HG03354 (cell line): Measurements from ENCODE around the gene CMIP.

Experiments
- ATAC-seq: cut with Tn5 transposase; IDR thresholded peaks from one replicate; pipeline ENCODE4 v1.9.1; 2021; ENCODE audit warnings: mild to moderate bottlenecking; ENCODE audit not compliant: unreplicated experiment, poor library complexity, severe bottlenecking

Gene CMIP

DNA sequence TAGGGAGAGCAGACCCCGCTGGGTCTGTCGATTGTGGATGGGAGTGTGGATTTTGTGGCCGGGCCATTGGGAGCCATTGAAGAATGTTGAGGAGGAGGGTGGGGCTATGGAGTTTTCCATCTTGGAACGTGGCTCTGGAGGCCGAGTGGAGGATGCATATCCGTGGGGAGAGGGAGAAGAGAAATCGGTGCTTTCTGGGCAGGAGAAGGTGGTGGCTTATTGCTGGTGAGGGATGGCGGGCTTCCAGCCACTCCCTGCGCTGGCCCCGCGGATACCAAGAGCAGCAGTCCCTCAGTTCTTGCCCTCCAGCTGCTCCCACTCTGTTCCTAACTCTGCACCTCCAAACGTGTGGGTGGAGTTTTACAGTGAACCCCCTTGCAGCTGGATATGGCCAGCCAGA is 162.4 kb downstream of the CMIP start:
- no peak for ATAC-seq

GRCh38 chr16:81607805-81608522 is 163.4 kb downstream of the CMIP start:
- no peak for ATAC-seq

DNA sequence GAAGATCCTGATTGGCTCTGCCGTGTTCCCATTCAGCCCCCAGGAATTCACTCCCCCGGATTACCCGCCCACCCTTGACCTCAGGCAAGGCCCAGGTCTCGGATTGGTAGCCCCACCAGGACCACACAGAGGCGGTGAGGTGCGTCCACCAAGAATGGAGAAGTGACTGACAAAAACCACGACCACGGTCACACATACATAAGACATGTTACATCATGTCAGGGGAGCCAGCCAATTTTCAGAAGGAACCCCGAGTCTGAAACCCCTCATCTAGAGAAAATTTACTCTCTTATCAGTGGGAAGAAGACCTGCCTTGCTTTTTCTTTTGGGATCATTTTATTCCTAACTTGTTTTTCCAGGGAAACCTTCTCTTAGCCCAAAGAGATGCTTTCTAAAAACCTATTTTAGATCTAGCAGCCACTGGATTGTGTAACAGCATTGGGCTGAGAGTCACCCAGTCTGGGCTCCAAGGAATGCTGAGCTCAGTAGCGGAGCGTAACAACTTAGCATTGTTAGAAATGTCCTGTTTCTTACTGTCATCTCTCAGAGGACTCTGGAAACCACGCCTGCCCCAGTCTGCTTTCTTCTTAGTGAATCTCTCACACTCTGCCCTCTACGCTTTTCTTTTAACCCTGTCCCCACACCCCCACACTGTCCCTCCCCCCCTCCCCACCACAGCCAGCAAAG is 164.1 kb downstream of the CMIP start:
- no peak for ATAC-seq

DNA sequence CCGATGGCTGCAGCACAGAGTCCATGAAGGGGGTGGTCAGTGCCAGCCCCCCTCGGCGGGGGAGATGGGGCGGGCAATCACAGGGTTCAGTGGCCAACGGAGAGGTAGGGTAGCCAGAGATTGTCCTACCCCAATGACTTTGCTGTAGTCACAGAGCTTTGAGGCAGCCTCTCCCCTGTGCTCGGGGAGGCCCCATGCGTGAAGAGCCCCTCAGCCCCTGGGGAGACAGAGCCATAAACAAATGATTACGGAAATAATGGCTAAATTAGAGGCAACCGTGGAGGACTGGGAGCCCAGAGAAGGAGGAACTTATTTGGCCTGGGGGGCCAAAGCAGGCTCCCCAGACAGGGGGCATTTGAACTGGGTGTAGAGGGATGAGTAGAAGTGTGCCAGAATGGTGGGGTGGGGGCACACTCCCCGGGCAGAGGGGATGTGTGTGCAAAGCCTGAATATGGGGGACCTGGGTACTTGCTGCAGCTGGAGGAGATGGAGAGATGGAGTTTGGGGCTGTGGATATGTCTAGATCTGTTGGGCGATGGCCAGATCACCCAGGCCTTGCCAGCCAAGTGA is 164.8 kb downstream of the CMIP start:
- no peak for ATAC-seq

DNA sequence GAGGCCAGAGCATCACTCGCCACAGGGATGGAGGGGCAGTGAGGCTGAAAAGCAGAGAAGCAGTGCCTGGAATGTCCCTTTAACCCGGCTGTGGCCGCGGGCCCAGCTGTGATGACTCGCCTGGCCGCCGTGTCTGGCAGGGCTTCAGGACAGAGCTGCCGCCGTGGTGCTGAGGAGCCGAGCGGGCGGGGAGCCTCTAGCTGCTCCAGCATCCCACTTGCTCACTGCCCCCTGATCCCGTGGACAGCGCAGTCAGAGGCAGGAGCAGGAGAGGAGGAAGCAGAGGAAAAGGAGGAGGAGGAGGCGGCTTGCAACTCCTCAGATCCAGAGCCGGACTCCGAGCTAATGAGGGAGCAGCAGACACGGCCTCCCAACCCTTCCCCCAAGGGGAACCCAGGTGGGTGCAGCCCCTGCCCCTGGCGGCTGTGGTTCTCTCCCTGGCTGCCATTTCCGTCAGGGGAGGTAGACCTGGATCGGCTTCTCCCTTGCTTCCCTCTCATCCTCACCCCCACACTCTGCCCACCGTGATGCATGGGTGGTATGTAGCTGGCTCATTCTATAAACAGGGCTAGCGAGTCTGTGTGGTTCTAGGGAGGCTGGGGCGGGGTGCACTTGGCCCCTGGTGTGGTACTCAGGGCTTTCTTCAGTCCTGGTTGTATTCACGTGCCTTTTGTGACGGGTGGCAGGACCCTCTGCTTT is 165.7 kb downstream of the CMIP start:
- no peak for ATAC-seq

DNA sequence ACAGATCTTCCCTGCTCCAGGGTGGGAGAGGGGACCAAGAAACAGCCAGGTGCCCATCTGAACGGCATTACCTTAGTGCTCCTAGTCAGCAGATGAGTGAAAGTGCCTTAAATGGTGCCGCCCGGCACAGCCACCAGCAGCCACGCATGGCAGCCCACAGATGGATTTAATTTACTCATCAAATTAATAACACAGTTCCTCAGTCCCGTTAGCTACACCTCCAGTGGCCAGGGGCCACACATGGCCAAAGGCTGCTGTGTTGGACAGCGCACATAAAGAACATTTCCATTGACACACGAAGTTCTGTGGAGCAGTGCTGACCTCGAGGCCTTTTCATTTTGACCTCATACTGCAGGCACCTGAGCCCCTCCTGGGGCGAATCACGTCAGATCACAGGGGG is 166.3 kb downstream of the CMIP start:
- no peak for ATAC-seq

DNA sequence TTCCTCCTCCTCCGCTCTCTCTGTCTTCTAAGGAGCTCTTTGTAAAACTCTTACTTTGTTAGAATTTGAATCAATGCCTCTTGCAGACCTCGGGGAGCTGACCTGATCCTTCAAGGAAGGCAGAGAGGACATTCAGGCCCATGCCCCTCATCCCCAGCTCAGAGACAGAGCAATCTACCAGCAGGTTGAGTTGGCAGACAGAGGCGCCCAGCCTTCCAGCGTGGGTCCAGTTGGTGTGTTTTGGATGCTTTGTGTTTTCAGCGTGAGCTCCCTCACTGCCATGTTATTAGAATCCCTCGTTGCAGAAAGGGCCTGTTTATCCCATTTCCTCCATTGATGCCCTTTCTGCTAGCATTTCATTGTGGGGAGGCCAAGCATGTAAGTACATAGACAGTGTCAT is 167.1 kb downstream of the CMIP start:
- no peak for ATAC-seq

- ATAC-seq: no peak
Measured at GRCh38 chr16:81612351-81613163, 167.9 kb downstream of the CMIP start.

DNA sequence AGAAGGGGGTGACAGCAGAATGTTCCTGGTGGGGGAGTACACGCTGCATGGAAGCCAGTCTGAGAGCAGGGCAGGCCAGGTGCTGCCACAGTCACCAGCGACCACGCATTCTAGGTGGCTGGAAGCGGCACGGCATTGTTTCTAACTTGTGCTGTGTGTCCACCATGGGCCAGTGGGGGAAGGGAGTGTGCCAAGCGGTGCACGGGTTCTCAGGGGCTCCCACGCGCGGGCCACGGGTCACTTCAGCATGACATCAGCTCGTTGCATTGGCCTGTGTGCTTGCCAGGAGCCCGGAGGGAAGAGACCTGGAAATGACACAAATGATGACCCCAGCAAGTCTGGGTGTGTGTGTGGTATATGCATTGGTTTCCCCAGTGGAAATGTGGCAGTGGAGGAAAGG is 169.6 kb downstream of the CMIP start:
- ATAC-seq: no peak

DNA sequence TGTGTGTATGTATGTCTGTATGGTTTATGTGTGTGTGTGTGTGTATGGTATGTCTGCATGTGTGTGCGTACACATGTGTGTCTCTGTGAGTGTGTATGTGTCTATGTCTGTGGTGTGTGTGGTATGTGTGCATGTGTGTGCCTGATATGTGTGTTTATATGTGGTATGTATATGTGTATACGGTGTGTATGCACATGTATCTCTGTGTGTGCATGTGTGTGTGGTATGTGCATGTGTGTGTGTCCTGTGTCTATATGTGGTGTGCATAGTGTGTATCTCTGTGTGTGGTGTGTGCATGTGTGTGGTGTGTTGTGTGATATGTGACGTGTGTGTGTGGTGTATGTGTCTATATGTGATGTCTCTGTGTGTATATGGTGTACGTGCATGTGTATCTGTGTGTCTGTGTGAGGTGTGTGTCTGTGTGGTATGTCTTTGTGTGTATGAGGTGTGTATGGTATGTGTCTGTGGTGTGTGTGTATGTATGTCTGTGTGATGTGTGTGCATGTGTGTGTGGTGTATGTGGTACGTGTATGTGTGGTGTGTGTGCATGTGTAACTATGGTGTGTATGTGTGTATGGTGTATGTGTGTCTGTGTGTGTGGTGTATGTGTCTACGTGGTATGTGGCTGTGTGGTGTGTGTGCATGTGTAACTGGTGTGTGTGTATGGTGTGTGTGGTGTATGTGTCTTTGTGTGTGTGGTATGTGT is 170.2 kb downstream of the CMIP start:
- ATAC-seq: no peak

DNA sequence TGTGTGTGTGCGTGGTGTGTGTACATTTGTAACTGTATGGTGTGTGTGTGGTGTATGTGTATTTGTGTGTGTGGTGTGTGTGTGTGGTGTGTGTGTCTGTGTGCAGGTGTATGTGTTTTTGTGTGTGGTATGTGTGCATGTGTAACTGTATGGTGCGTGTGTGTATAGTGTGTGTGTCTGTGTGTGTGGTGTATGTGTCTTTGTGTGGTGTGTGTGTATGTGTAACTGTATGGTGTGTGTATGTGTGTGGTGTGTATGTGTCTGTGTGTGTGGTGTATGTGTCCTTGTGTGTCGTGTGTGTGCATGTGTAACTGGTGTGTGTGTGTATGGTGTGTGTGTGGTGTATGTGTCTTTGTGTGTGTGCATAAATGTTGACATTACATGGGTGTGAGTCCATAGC is 170.8 kb downstream of the CMIP start:
- ATAC-seq: no peak

- ATAC-seq: no peak
Measured at GRCh38 chr16:81615833-81616232, 171.2 kb downstream of the CMIP start.

DNA sequence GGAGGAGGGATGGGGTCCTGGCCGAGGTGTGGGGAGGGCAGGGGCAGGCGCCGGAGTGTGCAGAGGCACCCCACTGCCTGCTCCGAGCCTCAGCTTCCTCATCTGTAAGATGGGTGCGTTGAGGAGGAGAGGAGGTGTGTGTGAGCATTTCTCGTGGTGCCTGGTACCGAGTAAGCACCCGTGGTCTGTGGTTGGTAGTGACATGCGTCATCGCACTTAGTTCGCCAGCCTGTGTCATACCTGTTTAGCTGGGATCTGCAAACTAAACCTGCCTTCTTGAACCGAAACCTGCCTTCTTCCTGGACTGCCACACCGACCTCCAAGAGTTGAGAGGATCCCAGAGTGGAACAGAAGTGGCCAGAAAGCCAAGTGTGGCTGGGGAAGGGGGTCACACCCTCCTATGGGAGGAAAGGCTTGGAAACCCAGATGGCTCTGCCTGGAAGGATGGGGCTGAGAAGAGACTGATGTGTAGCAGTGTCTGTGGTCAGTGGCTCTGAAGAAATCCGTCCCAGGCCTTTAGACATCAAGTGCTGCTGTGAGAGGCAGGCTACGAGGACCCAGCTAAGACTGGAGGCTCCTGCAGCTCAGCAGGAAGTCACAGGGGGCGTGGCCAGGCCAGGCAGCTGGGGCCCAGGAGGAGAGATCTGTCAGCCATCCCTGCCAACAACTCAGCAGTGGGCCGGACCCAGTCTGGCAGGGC is 171.9 kb downstream of the CMIP start:
- peak; percentile 82 for ATAC-seq

DNA sequence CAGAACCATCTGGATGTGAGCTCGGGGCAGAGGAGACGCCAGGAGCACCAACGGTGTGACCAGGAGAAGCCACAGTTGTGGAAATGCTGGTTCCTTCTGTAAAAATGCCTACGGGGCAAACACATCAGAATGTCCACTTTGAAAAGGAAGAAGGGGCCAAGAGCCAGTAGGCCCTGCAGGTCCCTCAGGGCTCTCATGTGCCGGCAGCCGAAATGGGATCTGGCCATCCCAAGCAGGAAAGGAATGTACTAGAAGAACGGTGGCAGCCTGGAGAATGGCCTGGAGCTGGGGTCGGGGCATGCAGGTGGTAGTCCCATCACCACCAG is 172.4 kb downstream of the CMIP start:
- ATAC-seq: no peak

GRCh38 chr16:81618187-81618586 is 173.6 kb downstream of the CMIP start:
- ATAC-seq: no peak

DNA sequence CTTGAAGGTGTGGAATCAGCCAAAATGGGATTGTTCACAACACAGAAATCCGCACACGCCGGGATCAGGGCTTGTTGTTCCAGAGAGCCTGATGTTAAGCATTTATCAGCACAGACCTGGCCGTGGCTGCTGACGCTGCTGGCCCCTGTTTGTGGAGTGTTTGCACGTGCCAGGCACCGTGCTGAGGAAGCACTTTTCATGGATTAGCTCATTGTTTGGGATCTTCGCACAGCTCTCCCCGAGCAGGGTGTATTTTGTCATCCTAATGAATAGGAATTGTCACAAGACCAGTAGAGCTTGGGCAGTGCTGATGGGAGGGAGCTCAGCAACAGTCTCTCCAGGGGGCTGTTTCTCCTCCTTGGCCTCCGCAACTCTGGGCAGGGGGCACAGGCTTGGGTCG is 174.1 kb downstream of the CMIP start:
- no peak for ATAC-seq

- ATAC-seq: no peak
Measured at GRCh38 chr16:81620029-81620428, 175.4 kb downstream of the CMIP start.

DNA sequence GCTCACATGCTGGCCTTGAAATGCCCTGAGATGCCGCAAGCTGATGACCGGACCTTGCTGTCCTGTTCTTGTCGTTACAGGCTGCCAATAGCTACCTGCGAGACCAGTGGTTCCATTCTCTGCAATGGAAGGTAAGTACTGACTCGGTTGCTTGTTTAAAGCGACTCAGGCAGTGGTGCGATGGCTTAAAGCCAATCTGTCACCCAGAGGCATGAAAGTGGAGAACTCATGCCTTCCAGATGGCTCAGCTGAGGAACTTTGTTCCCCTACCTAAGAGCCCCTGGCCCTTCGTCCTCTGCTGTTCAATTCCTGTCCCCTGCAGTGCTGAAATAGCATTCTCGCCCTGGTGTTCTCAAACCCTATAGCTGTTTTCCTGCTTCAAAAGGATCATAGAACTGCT is 176.2 kb downstream of the CMIP start:
- no peak for ATAC-seq

- ATAC-seq: no peak
Measured at GRCh38 chr16:81621496-81621895, 176.9 kb downstream of the CMIP start.
